GM18907 (cell line): ENCODE results near the gene ALDH1L2.
"Not testable (repeated sequence)": the region's sequence is repeated elsewhere in the genome, so short reads cannot be mapped to it uniquely, and the experiment has no call there.

ENCODE experiments used
- ATAC-seq: cut with Tn5 transposase; IDR thresholded peaks from one replicate; pipeline ENCODE4 v1.9.1; 2021; ENCODE audit warnings: mild to moderate bottlenecking, moderate library complexity; ENCODE audit not compliant: unreplicated experiment

The ALDH1L2 gene

GRCh38 chr12:104986022-104986941 lies 98.0 kb downstream of the ALDH1L2 start, which contains the start of gene NOPCHAP1:
Gene NOPCHAP1, plus strand, starts transcription at chr12:104986316. Its CDS starts 37 bp downstream, at chr12:104986353.
- ATAC-seq, result peak; percentile 95

DNA sequence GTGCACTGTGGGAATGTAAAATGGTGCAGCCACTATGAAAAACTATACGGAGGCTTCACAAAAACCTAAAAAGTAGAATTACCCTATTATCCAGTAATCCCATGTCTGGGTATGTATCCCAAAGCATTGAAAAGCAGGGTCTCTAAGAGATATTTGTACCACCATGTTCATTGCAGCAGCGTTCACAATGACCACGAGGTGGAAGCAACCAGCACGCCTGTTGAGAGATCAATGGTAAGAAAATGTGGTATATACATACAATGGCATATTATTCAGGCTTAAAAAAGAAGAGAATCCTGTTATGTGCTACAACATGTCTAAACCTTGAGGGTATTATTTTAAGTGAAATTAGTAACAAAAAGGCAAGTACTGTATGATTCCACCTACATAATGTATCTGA lies 99.1 kb downstream of the ALDH1L2 start:
- ATAC-seq, result no peak

GRCh38 chr12:104977688-104978087 lies 106.6 kb downstream of the ALDH1L2 start:
- not testable (repeated sequence) for ATAC-seq

DNA sequence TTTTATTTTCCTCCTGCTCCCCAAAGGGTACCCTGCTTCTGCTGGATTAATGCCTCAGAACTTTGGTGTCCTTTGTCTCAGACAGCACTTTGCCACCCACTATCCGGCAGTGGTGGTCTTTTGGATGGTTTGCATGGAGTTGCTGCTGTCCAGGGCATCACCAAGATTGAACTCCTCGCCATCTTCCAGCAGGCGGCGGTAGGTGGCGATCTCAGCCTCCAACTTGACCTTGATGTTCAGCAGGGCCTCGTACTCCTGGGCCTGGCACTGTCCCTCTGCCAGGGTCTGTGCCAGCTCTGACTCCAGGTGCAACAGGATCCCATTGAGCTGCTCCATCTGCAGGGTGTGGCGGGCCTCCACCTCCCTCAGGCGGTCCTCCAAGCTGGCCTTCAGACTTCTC lies 107.6 kb downstream of the ALDH1L2 start:
- no peak for ATAC-seq

- no peak for ATAC-seq
Measured at GRCh38 chr12:104975587-104976343, 108.5 kb downstream of the ALDH1L2 start.

DNA sequence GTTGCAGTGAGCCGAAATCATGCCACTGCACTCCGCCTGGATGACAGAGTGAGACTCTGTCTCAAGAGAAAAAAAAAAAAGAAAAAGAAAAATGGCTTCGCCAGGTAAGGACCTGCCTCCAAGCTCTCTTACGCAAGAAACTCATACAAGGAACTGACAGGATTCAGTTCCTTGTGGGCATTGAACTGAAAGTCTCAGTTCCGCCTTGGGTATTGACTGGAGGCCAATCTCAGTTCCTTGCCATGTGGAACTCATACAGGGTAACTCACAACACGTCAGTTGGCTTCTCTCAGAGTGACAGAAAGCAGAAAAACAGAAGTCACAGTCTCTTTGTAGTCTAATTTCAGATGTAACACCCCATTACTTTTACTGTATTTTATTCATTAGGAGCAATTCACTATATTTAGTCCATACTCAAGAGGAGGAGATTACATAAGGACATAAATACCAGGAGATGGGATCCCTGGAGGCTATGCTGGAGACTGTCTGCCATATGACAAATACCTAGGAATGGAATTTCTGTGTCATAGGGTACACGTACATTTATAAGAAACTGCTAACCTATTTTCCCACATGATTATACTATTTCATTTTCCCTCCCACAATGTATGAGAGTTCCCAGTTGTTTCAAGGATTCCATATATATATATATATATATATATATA lies 109.5 kb downstream of the ALDH1L2 start:
- ATAC-seq, result peak; percentile 98

DNA sequence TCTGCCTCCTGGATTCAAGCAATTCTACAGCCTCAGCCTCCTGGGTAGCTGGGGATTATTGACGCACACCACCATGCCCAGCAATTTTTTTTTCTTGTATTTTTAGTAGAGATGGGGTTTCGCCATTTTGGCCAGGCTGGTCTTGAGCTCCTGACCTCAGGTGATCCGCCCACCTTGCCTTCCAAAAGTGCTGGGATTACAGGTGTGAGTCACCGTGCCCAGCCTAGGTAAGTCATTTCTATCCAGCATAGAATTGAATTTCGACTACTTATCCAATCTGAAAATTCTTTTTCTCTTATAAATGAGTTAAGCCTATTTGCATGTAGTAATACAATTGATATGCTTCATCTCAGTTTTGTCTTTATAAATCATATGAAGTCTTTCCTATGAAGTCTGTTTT lies 111.0 kb downstream of the ALDH1L2 start:
- no peak for ATAC-seq

- no peak for ATAC-seq
Measured at GRCh38 chr12:104971306-104971705, 113.0 kb downstream of the ALDH1L2 start.
